Measurements from ENCODE around the gene UPF1. TPM values are rescaled to one million over a fixed set of nuclear protein-coding genes. Genes with fewer than 3 reads are reported as not detected.

Gene UPF1
- total RNA-seq = 225 TPM

GRCh38 chr19:18831524-18832305 lies at the start of gene UPF1:
TSS of gene UPF1 (plus strand) at chr19:18831959. CDS start at chr19:18832210, 251 bp downstream.
- peak within 1 kb of the TSS; percentile 95 for H3K4me3 ChIP-seq
- peaks cover 10 to 24% of the 10 kb centered on the region in 2 donors for H3K4me1 ChIP-seq
- no peaks in the 10 kb centered on the region for H3K27me3 ChIP-seq
- intact Hi-C loops (cut with DNase I) = loop anchor here (5.0 kb wide), 1 partner anchor 239 kb away; no protein-coding TSS in a partner anchor
- peak; percentile 27 to 94 for DNase-seq (ENCODE audit: low spot score in 2 of 2)
- TF ChIP-seq, protein P1, sequence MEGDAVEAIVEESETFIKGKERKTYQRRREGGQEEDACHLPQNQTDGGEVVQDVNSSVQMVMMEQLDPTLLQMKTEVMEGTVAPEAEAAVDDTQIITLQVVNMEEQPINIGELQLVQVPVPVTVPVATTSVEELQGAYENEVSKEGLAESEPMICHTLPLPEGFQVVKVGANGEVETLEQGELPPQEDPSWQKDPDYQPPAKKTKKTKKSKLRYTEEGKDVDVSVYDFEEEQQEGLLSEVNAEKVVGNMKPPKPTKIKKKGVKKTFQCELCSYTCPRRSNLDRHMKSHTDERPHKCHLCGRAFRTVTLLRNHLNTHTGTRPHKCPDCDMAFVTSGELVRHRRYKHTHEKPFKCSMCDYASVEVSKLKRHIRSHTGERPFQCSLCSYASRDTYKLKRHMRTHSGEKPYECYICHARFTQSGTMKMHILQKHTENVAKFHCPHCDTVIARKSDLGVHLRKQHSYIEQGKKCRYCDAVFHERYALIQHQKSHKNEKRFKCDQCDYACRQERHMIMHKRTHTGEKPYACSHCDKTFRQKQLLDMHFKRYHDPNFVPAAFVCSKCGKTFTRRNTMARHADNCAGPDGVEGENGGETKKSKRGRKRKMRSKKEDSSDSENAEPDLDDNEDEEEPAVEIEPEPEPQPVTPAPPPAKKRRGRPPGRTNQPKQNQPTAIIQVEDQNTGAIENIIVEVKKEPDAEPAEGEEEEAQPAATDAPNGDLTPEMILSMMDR (IDR thresholded peaks at IDR 0.05) = no peak
- peaks cover 0 to 5% of the 10 kb centered on the region in 2 donors for H3K36me3 ChIP-seq
- H3K9me3 ChIP-seq = peaks cover 6 to 7% of the 10 kb centered on the region in 2 donors
- peak within 1 kb of the TSS; percentile 71 to 82 for H3K27ac ChIP-seq

DNA sequence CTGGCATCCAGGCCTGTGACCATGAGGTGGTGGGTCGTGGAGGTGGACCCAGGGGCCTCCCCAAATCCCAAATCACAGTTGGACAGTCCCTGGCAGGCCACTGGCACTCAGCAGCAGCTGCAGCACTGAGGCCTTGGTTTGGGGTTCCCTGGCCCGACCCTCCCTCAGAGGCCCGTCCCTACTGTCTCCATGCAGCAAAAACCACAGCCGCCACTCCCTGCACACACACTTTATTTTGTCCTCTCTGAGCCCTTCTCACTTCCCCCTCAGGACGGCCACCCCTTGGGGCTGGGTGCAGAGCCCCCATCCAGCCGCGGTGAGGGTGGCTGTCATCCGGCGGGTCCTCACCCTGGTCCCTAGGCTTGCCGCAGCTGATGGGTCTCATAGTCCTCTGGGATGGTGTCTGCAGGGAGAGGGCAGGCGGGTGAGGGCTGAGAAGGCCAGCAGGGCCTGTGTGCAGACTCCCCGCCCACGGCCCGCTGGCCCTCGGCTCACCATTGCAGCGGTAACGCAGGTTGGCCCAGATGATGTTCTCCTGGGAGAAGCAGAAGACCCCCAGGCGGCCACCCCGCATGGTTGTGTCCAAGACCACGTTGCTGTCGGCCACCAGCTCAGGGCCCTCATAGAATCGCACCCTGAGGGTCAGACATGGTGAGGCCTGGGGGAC lies 49.1 kb upstream of the UPF1 start:
- no peak overlapping the region for H3K27ac ChIP-seq
- DNase-seq (ENCODE audit: low spot score in 2 of 2) = no peak
- H3K9me3 ChIP-seq = no peaks in the 10 kb centered on the region
- intact Hi-C loops (cut with DNase I) = no loop called here
- TF ChIP-seq, protein P1 (IDR thresholded peaks at IDR 0.05) = no peak
- H3K27me3 ChIP-seq = peaks cover 11% of the 10 kb centered on the region
- H3K4me1 ChIP-seq = peaks cover 0 to 3% of the 10 kb centered on the region in 2 donors
- H3K36me3 ChIP-seq = no peaks in the 10 kb centered on the region
- H3K4me3 ChIP-seq = no peak overlapping the region

DNA sequence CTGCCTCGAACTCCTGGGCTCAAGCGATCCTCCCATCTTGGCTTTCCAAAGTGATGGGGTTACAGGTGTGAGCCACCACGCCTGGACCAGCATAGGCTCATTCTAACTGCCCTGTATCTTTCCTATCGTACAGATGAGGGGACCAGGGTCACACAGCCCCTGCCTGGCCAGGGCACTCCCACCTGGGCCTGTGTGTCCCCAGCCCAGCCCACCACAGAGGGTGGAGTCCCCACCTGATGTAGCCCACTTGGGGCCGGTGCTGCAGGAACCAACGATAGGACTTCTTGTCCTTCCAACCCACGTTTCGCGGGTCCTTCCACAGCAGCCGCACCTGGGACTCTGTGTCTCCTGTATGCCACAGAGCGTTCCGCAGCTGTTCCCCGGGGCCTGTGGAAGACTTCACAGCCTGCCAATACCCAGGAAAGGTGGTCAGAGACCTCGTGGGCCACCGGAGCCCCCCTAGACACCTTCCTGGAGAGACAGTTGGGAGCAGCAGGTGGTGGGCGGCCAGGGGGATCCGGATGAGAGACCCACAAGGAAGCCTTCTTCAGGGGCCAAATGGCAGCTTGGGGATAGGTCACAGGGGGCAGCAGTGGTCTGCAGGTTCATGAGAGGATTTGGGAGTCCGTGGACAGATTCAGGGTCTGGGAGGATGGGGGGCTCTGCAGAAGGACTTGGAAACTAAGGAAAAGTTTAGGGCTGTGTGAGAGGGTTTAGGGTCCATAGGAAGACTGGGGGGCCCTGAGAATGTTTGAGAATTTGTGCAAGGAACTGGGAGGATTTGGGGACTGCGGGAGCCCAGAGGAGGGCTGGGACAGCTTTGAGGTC lies 47.6 kb upstream of the UPF1 start:
- Histone ChIP-seq H3K4me1 (peaks cover 5 to 6% of the 10 kb centered on the region in 2 donors), H3K27ac (no peak overlapping the region), H3K9me3 (no peaks in the 10 kb centered on the region), H3K27me3 (peaks cover 25% of the 10 kb centered on the region), H3K4me3 (no peak overlapping the region), H3K36me3 (no peaks in the 10 kb centered on the region)
- TF ChIP-seq, protein P1 (IDR thresholded peaks at IDR 0.05) = no peak
- intact Hi-C loops (cut with DNase I) = no loop called here
- no peak for DNase-seq (ENCODE audit: low spot score in 2 of 2)

GRCh38 chr19:18784786-18785120 lies 47.0 kb upstream of the UPF1 start:
- Histone ChIP-seq H3K36me3 (no peaks in the 10 kb centered on the region), H3K9me3 (no peaks in the 10 kb centered on the region), H3K4me3 (no peak overlapping the region), H3K27ac (no peak overlapping the region), H3K4me1 (peaks cover 9 to 12% of the 10 kb centered on the region in 2 donors), H3K27me3 (peaks cover 31% of the 10 kb centered on the region)
- intact Hi-C loops (cut with DNase I) = no loop called here
- DNase-seq (ENCODE audit: low spot score in 2 of 2) = no peak
- TF ChIP-seq, protein P1 (IDR thresholded peaks at IDR 0.05) = no peak

Data from ascending aorta (tissue), 2 donors.